C4-2B (cell line): ENCODE measurements around the gene SCUBE2.

ENCODE experiments used
- ZFX ChIP-seq: fragments of 450-650 bp; IDR thresholded peaks from 2 replicates; pipeline ENCODE4 v1.6.1; 2017
- TF ChIP-seq, protein P1 (sequence below): fragments of 450-650 bp; conservative IDR thresholded peaks from 2 replicates; pipeline ENCODE4 v1.5.1; 2017; ENCODE audit warnings: mild to moderate bottlenecking

GRCh38 chr11:9133956-9134355 lies 42.6 kb upstream of the SCUBE2 start:
- TF ChIP-seq, protein P1, sequence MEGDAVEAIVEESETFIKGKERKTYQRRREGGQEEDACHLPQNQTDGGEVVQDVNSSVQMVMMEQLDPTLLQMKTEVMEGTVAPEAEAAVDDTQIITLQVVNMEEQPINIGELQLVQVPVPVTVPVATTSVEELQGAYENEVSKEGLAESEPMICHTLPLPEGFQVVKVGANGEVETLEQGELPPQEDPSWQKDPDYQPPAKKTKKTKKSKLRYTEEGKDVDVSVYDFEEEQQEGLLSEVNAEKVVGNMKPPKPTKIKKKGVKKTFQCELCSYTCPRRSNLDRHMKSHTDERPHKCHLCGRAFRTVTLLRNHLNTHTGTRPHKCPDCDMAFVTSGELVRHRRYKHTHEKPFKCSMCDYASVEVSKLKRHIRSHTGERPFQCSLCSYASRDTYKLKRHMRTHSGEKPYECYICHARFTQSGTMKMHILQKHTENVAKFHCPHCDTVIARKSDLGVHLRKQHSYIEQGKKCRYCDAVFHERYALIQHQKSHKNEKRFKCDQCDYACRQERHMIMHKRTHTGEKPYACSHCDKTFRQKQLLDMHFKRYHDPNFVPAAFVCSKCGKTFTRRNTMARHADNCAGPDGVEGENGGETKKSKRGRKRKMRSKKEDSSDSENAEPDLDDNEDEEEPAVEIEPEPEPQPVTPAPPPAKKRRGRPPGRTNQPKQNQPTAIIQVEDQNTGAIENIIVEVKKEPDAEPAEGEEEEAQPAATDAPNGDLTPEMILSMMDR: no peak
- TF ChIP-seq ZFX: no peak
